Neural crest cell (in vitro differentiated cells): ENCODE results near the gene MIGA1. TPM values are rescaled to one million over a fixed set of nuclear protein-coding genes. Genes with fewer than 3 reads are reported as not detected.

ENCODE experiments used
- DNase-seq: peaks from one replicate; pipeline ENCODE4 v3.0.0; 2021; ENCODE audit warnings: low read depth, mixed read lengths, low spot score
- H3K27ac Mint-ChIP-seq: one replicate; pipeline ENCODE4 v1.8.0; 2021; ENCODE audit warnings: mild to moderate bottlenecking, mixed read lengths; ENCODE audit not compliant: unreplicated experiment
- H3K27me3 Mint-ChIP-seq: 2 replicates; pipeline ENCODE4 v1.8.0; 2021; ENCODE audit warnings: low read depth, mild to moderate bottlenecking, mixed read lengths
- H3K36me3 Mint-ChIP-seq: 2 replicates; pipeline ENCODE4 v1.8.0; 2021; ENCODE audit warnings: low read depth, mild to moderate bottlenecking, mixed read lengths
- H3K4me1 Mint-ChIP-seq: 2 replicates; pipeline ENCODE4 v1.8.0; 2021; ENCODE audit warnings: mixed read lengths
- H3K4me3 Mint-ChIP-seq: one replicate; pipeline ENCODE4 v1.8.0; 2021; ENCODE audit warnings: mild to moderate bottlenecking, mixed read lengths
- H3K9me3 Mint-ChIP-seq: 2 replicates; pipeline ENCODE4 v1.8.0; 2021; ENCODE audit warnings: mixed read lengths
- CTCF ChIP-seq: fragments of 200-600 bp; sonication (generic); conservative IDR thresholded peaks from 2 replicates; pipeline ENCODE4 v1.5.0; 2021; ENCODE audit warnings: antibody characterized with exemption, mild to moderate bottlenecking
- total RNA-seq: library from RNA; stranded (reverse); gene quantifications from 2 replicates; pipeline ENCODE4 v1.2.1, GENCODE V29; 2021

Gene MIGA1
- total RNA-seq, 1 donor from 2014 or later, result 6.2 TPM

- Mint-ChIP-seq H3K4me1 (no peaks in the 10 kb centered on the region), H3K27me3 (no peaks in the 10 kb centered on the region), H3K27ac (peak overlapping the region; percentile 82), H3K36me3 (no peaks in the 10 kb centered on the region), H3K9me3 (no peaks in the 10 kb centered on the region), H3K4me3 (no peak overlapping the region)
- DNase-seq, result no peak
- TF ChIP-seq CTCF, result no peak
These were observed 62.1 kb downstream of the MIGA1 start for GRCh38 chr1:77841574-77841973.

GRCh38 chr1:77845951-77846350, 66.5 kb downstream of the MIGA1 start:
- Mint-ChIP-seq H3K27ac (no peak overlapping the region), H3K4me3 (no peak overlapping the region), H3K4me1 (no peaks in the 10 kb centered on the region), H3K27me3 (no peaks in the 10 kb centered on the region), H3K36me3 (peaks cover 3% of the 10 kb centered on the region), H3K9me3 (no peaks in the 10 kb centered on the region)
- no peak for TF ChIP-seq CTCF
- no peak for DNase-seq

- no peak for TF ChIP-seq CTCF
- Mint-ChIP-seq H3K9me3 (no peaks in the 10 kb centered on the region), H3K27ac (no peak overlapping the region), H3K36me3 (peaks cover 3% of the 10 kb centered on the region), H3K4me1 (no peaks in the 10 kb centered on the region), H3K4me3 (no peak overlapping the region), H3K27me3 (no peaks in the 10 kb centered on the region)
- no peak for DNase-seq
These were observed 67.5 kb downstream of the MIGA1 start for GRCh38 chr1:77846966-77847365.

- Mint-ChIP-seq H3K4me3 (no peak overlapping the region), H3K36me3 (peaks cover 3% of the 10 kb centered on the region), H3K4me1 (no peaks in the 10 kb centered on the region), H3K27ac (no peak overlapping the region), H3K27me3 (no peaks in the 10 kb centered on the region), H3K9me3 (no peaks in the 10 kb centered on the region)
- no peak for TF ChIP-seq CTCF
- no peak for DNase-seq
These were observed 68.2 kb downstream of the MIGA1 start for GRCh38 chr1:77847621-77848080.

- DNase-seq, result no peak
- no peak for TF ChIP-seq CTCF
- Mint-ChIP-seq H3K27ac (no peak overlapping the region), H3K9me3 (peaks cover 8% of the 10 kb centered on the region), H3K4me1 (no peaks in the 10 kb centered on the region), H3K36me3 (peaks cover 22% of the 10 kb centered on the region), H3K27me3 (no peaks in the 10 kb centered on the region), H3K4me3 (no peak overlapping the region)
These were observed 70.6 kb downstream of the MIGA1 start for GRCh38 chr1:77850082-77850481.

GRCh38 chr1:77857552-77857951, 78.1 kb downstream of the MIGA1 start:
- H3K4me1 Mint-ChIP-seq, result no peaks in the 10 kb centered on the region
- peaks cover 42% of the 10 kb centered on the region for H3K36me3 Mint-ChIP-seq
- peaks cover 26% of the 10 kb centered on the region for H3K9me3 Mint-ChIP-seq
- no peak overlapping the region for H3K4me3 Mint-ChIP-seq
- DNase-seq, result no peak
- H3K27me3 Mint-ChIP-seq, result no peaks in the 10 kb centered on the region
- no peak for TF ChIP-seq CTCF
- H3K27ac Mint-ChIP-seq, result no peak overlapping the region
